CD14-positive monocyte (primary cell): ENCODE results near the gene STUM. TPM values are rescaled to one million over a fixed set of nuclear protein-coding genes. Genes with fewer than 3 reads are reported as not detected.

Source experiments
- DNase-seq, 3 donors: peaks; one replicate each; pipeline ENCODE4 v3.0.0-alpha.2; 2011 to 2022
- H2AFZ ChIP-seq: 2 replicates; pipeline ENCODE4 v1.6.0; 2012; ENCODE audit warnings: mild to moderate bottlenecking, low read depth, low read length, inconsistent platforms; ENCODE audit not compliant: insufficient read depth, poor library complexity, severe bottlenecking
- H3K27ac ChIP-seq, 2 donors: 1 replicate in 1 of 2; 2 replicates in 1 of 2; pipeline ENCODE4 v1.5.1; 2012 to 2013; ENCODE audit warnings: low read length in 2 of 2, control low read depth in 1 of 2, inconsistent platforms in 1 of 2, low read depth in 1 of 2, mild to moderate bottlenecking in 1 of 2
- H3K27me3 ChIP-seq, 2 donors: one replicate each; pipeline versions ENCODE4 v1.6.0 to v1.6.1; 2011 to 2013; ENCODE audit warnings: low read length in 2 of 2; ENCODE audit not compliant: control insufficient read depth in 2 of 2, insufficient read depth in 2 of 2
- H3K36me3 ChIP-seq, 2 donors: replicated peaks in 1 of 2; 1 replicate in 1 of 2; 2 replicates in 1 of 2; pipeline versions ENCODE4 v1.5.1 to v1.6.1; 2012 to 2013; ENCODE audit warnings: low read length in 2 of 2, control low read depth in 1 of 2, inconsistent platforms in 1 of 2, mild to moderate bottlenecking in 1 of 2; ENCODE audit not compliant: insufficient read depth in 2 of 2, control insufficient read depth in 1 of 2
- H3K4me1 ChIP-seq, 2 donors: 1 replicate in 1 of 2; 2 replicates in 1 of 2; pipeline versions ENCODE4 v1.5.1 to v1.6.1; 2012 to 2013; ENCODE audit warnings: low read length in 2 of 2, control low read depth in 1 of 2, inconsistent platforms in 1 of 2, mild to moderate bottlenecking in 1 of 2, moderate library complexity in 1 of 2; ENCODE audit not compliant: insufficient read depth in 2 of 2, control insufficient read depth in 1 of 2
- H3K4me2 ChIP-seq: replicated peaks from 2 replicates; pipeline ENCODE3; 2012; ENCODE audit warnings: low read length, moderate library complexity, mild to moderate bottlenecking; ENCODE audit not compliant: poor library complexity, severe bottlenecking; ENCODE audit errors: extremely low read depth
- H3K4me3 ChIP-seq, 3 experiments: fragments of 200-600 bp in 1 of 3; sonication (generic) in 1 of 3; replicated peaks in 1 of 3; 1 replicate in 2 of 3; 2 replicates in 1 of 3; pipeline ENCODE4 v1.5.1; 2011 to 2013; ENCODE audit warnings: low read length in 3 of 3, mild to moderate bottlenecking in 3 of 3, control low read depth in 2 of 3, low read depth in 2 of 3, inconsistent platforms in 1 of 3, moderate library complexity in 1 of 3
- H3K79me2 ChIP-seq: 2 replicates; pipeline ENCODE4 v1.6.0; 2012; ENCODE audit warnings: mild to moderate bottlenecking, control low read depth, inconsistent platforms, low read length, moderate library complexity; ENCODE audit not compliant: insufficient read depth
- H3K9ac ChIP-seq: 2 replicates; pipeline ENCODE4 v1.6.0; 2017; ENCODE audit warnings: low read length, mild to moderate bottlenecking; ENCODE audit not compliant: insufficient read depth, poor library complexity, severe bottlenecking
- H3K9me3 ChIP-seq, 2 donors: replicated peaks in 1 of 2; 1 replicate in 1 of 2; 2 replicates in 1 of 2; pipeline versions ENCODE4 v1.5.1 to v1.6.1; 2012 to 2013; ENCODE audit warnings: low read length in 2 of 2, control low read depth in 1 of 2; ENCODE audit not compliant: control insufficient read depth in 1 of 2, insufficient read depth in 1 of 2
- H4K20me1 ChIP-seq: 2 replicates; pipeline ENCODE4 v1.6.0; 2012; ENCODE audit warnings: mild to moderate bottlenecking, low read length, control low read depth, moderate library complexity; ENCODE audit not compliant: insufficient read depth
- H3K27ac Mint-ChIP-seq, 7 donors: one replicate each; pipeline ENCODE4 v1.8.0; 2020; ENCODE audit warnings: mild to moderate bottlenecking in 7 of 7, mixed read lengths in 7 of 7, moderate library complexity in 6 of 7, inconsistent platforms in 2 of 7
- H3K27me3 Mint-ChIP-seq, 3 donors: one replicate each; pipeline ENCODE4 v1.8.0; 2021 to 2022; ENCODE audit warnings: low read depth in 3 of 3, mild to moderate bottlenecking in 3 of 3, mixed read lengths in 3 of 3, moderate library complexity in 3 of 3, inconsistent platforms in 1 of 3
- H3K36me3 Mint-ChIP-seq, 2 donors: one replicate each; pipeline ENCODE4 v1.8.0; 2020; ENCODE audit warnings: mixed read lengths in 2 of 2, inconsistent platforms in 1 of 2, mild to moderate bottlenecking in 1 of 2
- H3K4me1 Mint-ChIP-seq: one replicate; pipeline ENCODE4 v1.8.0; 2020; ENCODE audit warnings: mild to moderate bottlenecking, mixed read lengths
- H3K4me3 Mint-ChIP-seq, 2 donors: one replicate each; pipeline ENCODE4 v1.8.0; 2020; ENCODE audit warnings: mild to moderate bottlenecking in 2 of 2, mixed read lengths in 2 of 2, moderate library complexity in 1 of 2
- H3K9me3 Mint-ChIP-seq, 7 donors: one replicate each; pipeline ENCODE4 v1.8.0; 2020 to 2022; ENCODE audit warnings: mixed read lengths in 7 of 7, mild to moderate bottlenecking in 6 of 7, moderate library complexity in 6 of 7, inconsistent platforms in 2 of 7
- WGBS: methylation state at CpG from one replicate; pipeline ENCODE4 v1.1.5; 2013; ENCODE audit warnings: missing lambda C conversion rate; ENCODE audit not compliant: insufficient coverage; 5-methylcytosine and 5-hydroxymethylcytosine counted together
- intact Hi-C, 2 donors: fragments of 100-400 bp; cut with micrococcal nuclease; formaldehyde crosslinking; loops; one replicate each; pipeline versions ENCODE4 v1.15.0 to v1.15.1; 2023
- polyA plus RNA-seq, 3 donors: library from polyadenylated mRNA; depleted of rRNA in 1 of 3; unstranded in 2 of 3; stranded (reverse) in 1 of 3; fragments of 300-500 nt in 2 of 3; fragments of >200 nt in 1 of 3; fragmentation: Illumina TruSeq in 2 of 3; gene quantifications; 1 replicate in 2 of 3; 2 replicates in 1 of 3; pipeline ENCODE4 v1.2.3, GENCODE V29; 2012 to 2021
- TF ChIP-seq, protein P1 (sequence below): fragments of 200-600 bp; IDR thresholded peaks from one replicate; pipeline ENCODE4 v1.8.0; 2022; ENCODE audit warnings: antibody characterized with exemption, mild to moderate bottlenecking

STUM gene
- polyA plus RNA-seq, 3 donors = not detected

DNA sequence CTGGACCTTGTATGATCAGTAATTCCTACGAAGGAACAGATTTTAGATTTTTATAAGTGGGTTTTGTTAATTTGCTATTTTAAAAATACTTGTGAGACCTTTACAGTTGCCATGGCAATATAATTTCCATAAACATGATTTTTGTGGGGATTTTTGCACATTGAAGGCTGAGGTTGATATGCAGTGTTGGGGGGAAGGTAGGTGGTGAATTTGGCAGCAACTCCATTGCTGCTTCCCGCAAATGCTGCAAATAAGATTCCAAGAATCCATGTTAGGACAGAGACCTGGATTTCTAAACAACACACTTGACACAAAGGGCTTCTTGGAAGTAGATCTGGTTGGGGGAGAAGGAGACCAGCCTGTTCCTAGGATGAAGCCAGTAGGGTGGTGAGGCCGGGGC lies 18.2 kb downstream of the STUM start:
- intact Hi-C loops = no loop called here
- TF ChIP-seq, protein P1, sequence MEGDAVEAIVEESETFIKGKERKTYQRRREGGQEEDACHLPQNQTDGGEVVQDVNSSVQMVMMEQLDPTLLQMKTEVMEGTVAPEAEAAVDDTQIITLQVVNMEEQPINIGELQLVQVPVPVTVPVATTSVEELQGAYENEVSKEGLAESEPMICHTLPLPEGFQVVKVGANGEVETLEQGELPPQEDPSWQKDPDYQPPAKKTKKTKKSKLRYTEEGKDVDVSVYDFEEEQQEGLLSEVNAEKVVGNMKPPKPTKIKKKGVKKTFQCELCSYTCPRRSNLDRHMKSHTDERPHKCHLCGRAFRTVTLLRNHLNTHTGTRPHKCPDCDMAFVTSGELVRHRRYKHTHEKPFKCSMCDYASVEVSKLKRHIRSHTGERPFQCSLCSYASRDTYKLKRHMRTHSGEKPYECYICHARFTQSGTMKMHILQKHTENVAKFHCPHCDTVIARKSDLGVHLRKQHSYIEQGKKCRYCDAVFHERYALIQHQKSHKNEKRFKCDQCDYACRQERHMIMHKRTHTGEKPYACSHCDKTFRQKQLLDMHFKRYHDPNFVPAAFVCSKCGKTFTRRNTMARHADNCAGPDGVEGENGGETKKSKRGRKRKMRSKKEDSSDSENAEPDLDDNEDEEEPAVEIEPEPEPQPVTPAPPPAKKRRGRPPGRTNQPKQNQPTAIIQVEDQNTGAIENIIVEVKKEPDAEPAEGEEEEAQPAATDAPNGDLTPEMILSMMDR = no peak
- 100% methylated on average over 1 of the region's 3 CpGs for WGBS

DNA sequence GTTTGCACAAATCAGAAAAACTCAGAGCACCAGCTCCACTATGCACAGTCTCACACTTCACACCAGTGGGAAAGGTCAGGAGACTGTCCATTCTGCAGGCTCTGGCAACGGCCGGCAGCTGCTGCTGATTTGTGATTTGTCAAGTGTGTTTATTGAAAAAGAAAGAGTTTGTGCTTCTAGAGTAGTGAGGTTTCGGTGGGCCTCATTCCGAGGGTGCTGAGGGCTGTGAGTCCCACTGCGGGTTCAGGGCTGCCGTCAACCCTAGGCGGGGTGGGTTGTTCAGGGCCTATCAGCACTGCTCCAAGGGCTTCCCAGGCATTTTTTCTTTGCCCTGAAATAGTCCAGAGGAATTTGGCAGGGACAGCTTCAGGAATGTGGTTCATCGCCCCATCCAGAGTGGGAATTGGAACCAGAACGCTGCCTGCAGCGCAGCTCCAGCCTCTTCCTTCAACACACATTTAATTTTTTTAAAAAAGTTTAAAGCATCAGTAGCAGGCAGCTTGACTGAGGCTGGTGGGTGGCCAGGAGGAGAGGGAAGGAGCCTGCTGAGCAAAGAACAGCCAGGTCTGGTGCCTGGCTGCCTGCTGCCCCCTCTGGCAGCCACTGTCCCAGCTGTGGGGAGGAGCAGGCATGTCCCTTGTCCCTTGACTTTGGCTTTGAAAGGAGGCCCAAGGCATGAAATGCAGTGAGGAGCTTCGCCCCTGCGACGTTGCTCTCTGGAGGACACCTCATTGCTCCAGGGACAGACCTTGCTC lies 19.7 kb downstream of the STUM start:
- Histone ChIP-seq H3K4me2 (no peak overlapping the region), H2AFZ (no peak overlapping the region), H3K9ac (no peak overlapping the region), H4K20me1 (no peaks in the 10 kb centered on the region), H3K27ac (no peak overlapping the region), H3K4me1 (no peaks in the 10 kb centered on the region), H3K27me3 (no peaks in the 10 kb centered on the region), H3K4me3 (no peak overlapping the region), H3K79me2 (no peaks in the 10 kb centered on the region), H3K36me3 (no peaks in the 10 kb centered on the region), H3K9me3 (no peaks in the 10 kb centered on the region)
- H3K27me3 Mint-ChIP-seq = peaks cover 0 to 6% (median 2%) of the 10 kb centered on the region in 3 donors
- WGBS = 86% methylated on average over 10 of the region's 13 CpGs
- no peak overlapping the region for H3K27ac Mint-ChIP-seq
- H3K4me3 Mint-ChIP-seq = no peak overlapping the region
- no peak for DNase-seq
- intact Hi-C loops = no loop called here
- H3K4me1 Mint-ChIP-seq = no peaks in the 10 kb centered on the region
- peaks cover 0 to 3% (median 0%) of the 10 kb centered on the region in 7 donors for H3K9me3 Mint-ChIP-seq
- H3K36me3 Mint-ChIP-seq = no peaks in the 10 kb centered on the region
- TF ChIP-seq, protein P1 = no peak

More for the DNA sequence above, 18.2 kb downstream of the STUM start:
- H3K9ac ChIP-seq = no peak overlapping the region
- peaks cover 0 to 3% (median 0%) of the 10 kb centered on the region in 7 donors for H3K9me3 Mint-ChIP-seq
- no peak overlapping the region for H3K4me3 ChIP-seq
- no peaks in the 10 kb centered on the region for H3K36me3 Mint-ChIP-seq
- H2AFZ ChIP-seq = no peak overlapping the region
- H3K27me3 ChIP-seq = no peaks in the 10 kb centered on the region
- H3K79me2 ChIP-seq = no peaks in the 10 kb centered on the region
- no peaks in the 10 kb centered on the region for H3K4me1 Mint-ChIP-seq
- no peak for DNase-seq
- no peak overlapping the region for H3K27ac ChIP-seq
- peaks cover 0 to 6% (median 2%) of the 10 kb centered on the region in 3 donors for H3K27me3 Mint-ChIP-seq
- no peaks in the 10 kb centered on the region for H3K9me3 ChIP-seq
- H3K27ac Mint-ChIP-seq = no peak overlapping the region
- peak overlapping the region in 1 of 2 donors; percentile 5 for H3K4me3 Mint-ChIP-seq
- no peaks in the 10 kb centered on the region for H3K36me3 ChIP-seq
- H3K4me2 ChIP-seq = no peak overlapping the region
- no peaks in the 10 kb centered on the region for H4K20me1 ChIP-seq
- no peaks in the 10 kb centered on the region for H3K4me1 ChIP-seq
